IMR-90 (cell line): ENCODE measurements around the gene ARHGEF6. TPM values are rescaled to one million over a fixed set of nuclear protein-coding genes. Genes with fewer than 3 reads are reported as not detected.

Experiments used
- microRNA-seq, 2 experiments: library from miRNA; stranded (forward) in 1 of 2; unstranded in 1 of 2; fragments of 10-50 nt in 1 of 2; fragments of <30 nt in 1 of 2; gene quantifications in 1 of 2; microRNA quantifications in 1 of 2; one replicate each; pipeline versions ENCODE3 to v1.1.0; 2013 to 2020; ENCODE audit not compliant: insufficient read depth in 1 of 2, insufficient read length in 1 of 2, unreplicated experiment in 1 of 2
- polyA plus RNA-seq, 3 experiments: library from polyadenylated mRNA; depleted of rRNA; stranded (reverse); fragments of >200 nt; gene quantifications; 2 replicates each; pipeline ENCODE4 v1.2.3, GENCODE V29; 2012; ENCODE audit warnings: low replicate concordance in 1 of 3
- small RNA-seq, 5 experiments: library from RNA; depleted of rRNA; stranded (forward); fragments of <200 nt; gene quantifications; one replicate each; pipeline ENCODE3, GENCODE V24; 2012
- total RNA-seq: library from RNA; depleted of rRNA; stranded (reverse); fragments of >200 nt; gene quantifications from 2 replicates; pipeline ENCODE4 v1.2.3, GENCODE V29; 2012; rRNA removed

ARHGEF6 gene
- total and polyA plus RNA-seq, 2 of the 4 experiments (the other 2 are of a cell fraction): 2.1 to 2.7 TPM

Small RNA genes within 50 kb of the gene (microRNA-seq; reads per million reads assigned to microRNA genes)
- gene RF00019 (ENCODE audit: insufficient read depth, insufficient read length): not detected
- gene RNU6-972P (ENCODE audit: insufficient read depth, insufficient read length): not detected

Small RNA genes within 50 kb of the gene (small RNA-seq; reads per million reads assigned to genes)
- gene RF00019: 0 reads per million in 5 experiments
- gene RNU6-972P: 0 to 0.89 (median 0.08) reads per million in 5 experiments

Other genes with a start within 250 kb of the ARHGEF6 start
- gene VGLL1, start 248.7 kb downstream of the ARHGEF6 start, total RNA-seq: not detected in 2 replicates
- not detected in 2 replicates for gene VGLL1, start 248.7 kb downstream of the ARHGEF6 start, polyA plus RNA-seq (2012; rRNA removed)
- gene CD40LG, start 132.8 kb downstream of the ARHGEF6 start, total RNA-seq: not detected in 2 replicates
- gene CD40LG, start 132.8 kb downstream of the ARHGEF6 start, polyA plus RNA-seq (2012; rRNA removed): not detected in 2 replicates
- gene RBMX, start 99.8 kb upstream of the ARHGEF6 start, total RNA-seq: 318 and 337 TPM in 2 replicates
- gene RBMX, start 99.8 kb upstream of the ARHGEF6 start, polyA plus RNA-seq (2012; rRNA removed): 115 and 151 TPM in 2 replicates